B cell (primary cell): ENCODE data around the gene ADRB1. TPM values are rescaled to one million over a fixed set of nuclear protein-coding genes. Genes with fewer than 3 reads are reported as not detected.

Experiments
- ATAC-seq: fragments of 200-7000 bp; cut with Tn5 transposase; one replicate; pipeline ENCODE4 v1.10.0; 2021; ENCODE audit warnings: low read depth, mild to moderate bottlenecking, moderate number of reproducible peaks, moderate library complexity
- CTCF ChIA-PET: fragments of 350-600 bp; sonication (Branson Sonifier 250); formaldehyde crosslinking; loops from one replicate; lab custom pipeline; 2021; ENCODE audit warnings: antibody characterized with exemption, inconsistent platforms; lab: Charles Lee
- POLR2A ChIA-PET: fragments of 350-600 bp; sonication (Branson Sonifier 250); formaldehyde crosslinking; loops from one replicate; lab custom pipeline; 2021; ENCODE audit warnings: antibody characterized with exemption; lab: Charles Lee
- DNase-seq: peaks from one replicate; pipeline ENCODE4 v3.0.0; 2013
- H2AFZ ChIP-seq: 2 replicates; pipeline ENCODE4 v1.6.1; 2012; ENCODE audit warnings: mild to moderate bottlenecking, low read depth, low read length; ENCODE audit not compliant: insufficient read depth, poor library complexity, severe bottlenecking
- H3K27ac ChIP-seq, 2 donors: 1 replicate in 1 of 2; 2 replicates in 1 of 2; pipeline ENCODE4 v1.5.1; 2012 to 2013; ENCODE audit warnings: low read length in 2 of 2, mild to moderate bottlenecking in 2 of 2, moderate library complexity in 1 of 2
- H3K27me3 ChIP-seq, 4 experiments: fragments of 200-600 bp in 1 of 4; sonication (generic) in 1 of 4; replicated peaks in 1 of 4; 1 replicate in 2 of 4; 2 replicates in 2 of 4; pipeline versions ENCODE4 v1.6.1 to v1.7.0; 2013 to 2016; ENCODE audit warnings: low read length in 3 of 4, mild to moderate bottlenecking in 2 of 4, mixed read lengths in 1 of 4, moderate library complexity in 1 of 4; ENCODE audit not compliant: insufficient read depth in 4 of 4, control insufficient read depth in 3 of 4; ENCODE audit errors: control extremely low read depth in 1 of 4
- H3K36me3 ChIP-seq, 2 experiments: replicated peaks in 1 of 2; 1 replicate in 1 of 2; 2 replicates in 1 of 2; pipeline versions ENCODE4 v1.6.1 to v1.7.1; 2013; ENCODE audit warnings: low read length in 1 of 2; ENCODE audit not compliant: insufficient read depth in 2 of 2, control insufficient read depth in 1 of 2; ENCODE audit errors: control extremely low read depth in 1 of 2, extremely low read depth in 1 of 2
- H3K4me1 ChIP-seq, 2 donors: fragments of 200-600 bp in 1 of 2; sonication (generic) in 1 of 2; 1 replicate in 1 of 2; 2 replicates in 1 of 2; pipeline versions ENCODE4 v1.5.1 to v1.6.1; 2013 to 2017; ENCODE audit warnings: low read length in 2 of 2; ENCODE audit not compliant: control insufficient read depth in 2 of 2, insufficient read depth in 2 of 2
- H3K4me2 ChIP-seq: replicated peaks from 2 replicates; pipeline ENCODE3; 2012; ENCODE audit warnings: mild to moderate bottlenecking, low read depth, low read length; ENCODE audit not compliant: poor library complexity, severe bottlenecking
- H3K4me3 ChIP-seq, 5 experiments: fragments of 200-600 bp in 1 of 5; sonication (generic) in 1 of 5; 1 replicate in 3 of 5; 2 replicates in 2 of 5; pipeline versions ENCODE4 v1.5.1 to v1.7.0; 2011 to 2016; ENCODE audit warnings: low read length in 4 of 5, mild to moderate bottlenecking in 4 of 5, low read depth in 2 of 5, control low read depth in 1 of 5, moderate library complexity in 1 of 5; ENCODE audit not compliant: insufficient read depth in 1 of 5; ENCODE audit errors: control extremely low read depth in 1 of 5, extremely low read depth in 1 of 5
- H3K79me2 ChIP-seq: fragments of 200-600 bp; sonication (generic); one replicate; pipeline ENCODE4 v1.6.0; 2016; ENCODE audit warnings: low read length; ENCODE audit not compliant: control insufficient read depth, insufficient read depth
- H3K9ac ChIP-seq: fragments of 200-600 bp; sonication (generic); 2 replicates; pipeline ENCODE4 v1.6.1; 2017; ENCODE audit warnings: mild to moderate bottlenecking, low read length, moderate library complexity
- H3K9me3 ChIP-seq, 3 donors: one replicate each; pipeline versions ENCODE4 v1.6.1 to v1.7.1; 2013; ENCODE audit warnings: low read length in 2 of 3; ENCODE audit not compliant: control insufficient read depth in 2 of 3, insufficient read depth in 1 of 3; ENCODE audit errors: control extremely low read depth in 1 of 3
- H4K20me1 ChIP-seq: 2 replicates; pipeline ENCODE4 v1.6.0; 2012; ENCODE audit warnings: mild to moderate bottlenecking, low read length; ENCODE audit not compliant: insufficient read depth, control insufficient read depth, poor library complexity, severe bottlenecking
- H3K27ac Mint-ChIP-seq: one replicate; pipeline ENCODE4 v1.8.0; 2021; ENCODE audit warnings: mixed read lengths
- H3K27me3 Mint-ChIP-seq: one replicate; pipeline ENCODE4 v1.8.0; 2021; ENCODE audit warnings: mixed read lengths
- H3K4me1 Mint-ChIP-seq: one replicate; pipeline ENCODE4 v1.8.0; 2021; ENCODE audit warnings: mixed read lengths
- H3K4me3 Mint-ChIP-seq: one replicate; pipeline ENCODE4 v1.8.0; 2021; ENCODE audit warnings: mixed read lengths
- H3K9me3 Mint-ChIP-seq: one replicate; pipeline ENCODE4 v1.8.0; 2022; ENCODE audit warnings: mixed read lengths; ENCODE audit not compliant: insufficient read depth
- EZH2 ChIP-seq: IDR thresholded peaks from 2 replicates; pipeline ENCODE4 v1.6.1; 2012; ENCODE audit warnings: borderline replicate concordance, low read depth, mild to moderate bottlenecking, moderate library complexity, low read length; ENCODE audit not compliant: insufficient read depth, poor library complexity, severe bottlenecking
- WGBS: methylation state at CpG from one replicate; pipeline ENCODE4 v1.1.5; 2013; ENCODE audit warnings: missing lambda C conversion rate; ENCODE audit not compliant: insufficient coverage; 5-methylcytosine and 5-hydroxymethylcytosine counted together
- intact Hi-C: fragments of 100-400 bp; cut with micrococcal nuclease; formaldehyde crosslinking; loops from one replicate; pipeline ENCODE4 v1.10.0; 2022
- polyA plus RNA-seq: library from polyadenylated mRNA; depleted of rRNA; stranded (reverse); fragments of >200 nt; gene quantifications from 2 replicates; pipeline ENCODE4 v1.2.3, GENCODE V29; 2012
- total RNA-seq, 2 donors: library from RNA; stranded (reverse); fragments of 120-200 nt in 1 of 2; gene quantifications; 1 replicate in 1 of 2; 2 replicates in 1 of 2; pipeline versions ENCODE4 v1.2.3 to v1.2.4, GENCODE V29; 2013 to 2022
- TF ChIP-seq, protein P1 (sequence below): fragments of 200-600 bp; IDR thresholded peaks from one replicate; pipeline ENCODE4 v1.8.0; 2022; ENCODE audit warnings: antibody characterized with exemption, mild to moderate bottlenecking

Gene ADRB1
- total and polyA plus RNA-seq, 2 donors (not counting 1 experiment from before 2014, with no cell fraction given) = 0.10 TPM; not detected in 1

DNA sequence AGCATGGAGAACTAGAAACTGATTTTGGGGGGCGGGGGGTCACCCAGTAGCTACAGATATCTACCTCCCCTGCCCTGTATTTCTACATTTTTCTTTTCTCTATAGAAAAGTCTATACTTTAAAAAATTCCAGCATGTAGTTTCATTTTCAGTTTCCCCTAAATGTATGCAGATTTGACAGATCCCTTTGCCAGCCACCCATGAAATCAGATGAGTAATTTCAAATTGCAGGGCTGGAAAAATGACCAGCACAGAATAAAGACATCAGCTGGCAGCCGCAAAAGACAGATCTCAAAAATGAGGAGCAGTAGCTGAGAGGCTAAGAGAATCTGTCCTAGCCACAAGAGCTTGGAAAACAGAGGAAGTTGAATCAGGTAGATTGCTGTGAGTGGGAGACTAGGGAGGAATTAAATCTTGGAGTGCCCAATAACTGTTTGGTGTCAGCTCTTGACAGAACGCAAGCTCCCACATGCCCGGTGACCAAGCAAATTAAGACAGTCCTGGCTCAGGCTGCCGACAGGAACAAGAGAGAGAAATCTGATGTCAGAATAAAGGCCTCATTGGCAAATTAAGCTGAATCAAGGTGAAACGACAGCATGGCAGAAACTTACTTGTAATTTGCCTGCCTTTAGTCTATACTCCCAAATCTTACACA is 24.5 kb downstream of the ADRB1 start:
- H3K27ac ChIP-seq = no peak overlapping the region
- H3K4me1 ChIP-seq = peaks cover 12 to 15% of the 10 kb centered on the region in 2 donors
- no peak overlapping the region for H3K4me3 ChIP-seq
- no peak overlapping the region for H3K4me3 Mint-ChIP-seq
- TF ChIP-seq EZH2 = no peak
- TF ChIP-seq, protein P1, sequence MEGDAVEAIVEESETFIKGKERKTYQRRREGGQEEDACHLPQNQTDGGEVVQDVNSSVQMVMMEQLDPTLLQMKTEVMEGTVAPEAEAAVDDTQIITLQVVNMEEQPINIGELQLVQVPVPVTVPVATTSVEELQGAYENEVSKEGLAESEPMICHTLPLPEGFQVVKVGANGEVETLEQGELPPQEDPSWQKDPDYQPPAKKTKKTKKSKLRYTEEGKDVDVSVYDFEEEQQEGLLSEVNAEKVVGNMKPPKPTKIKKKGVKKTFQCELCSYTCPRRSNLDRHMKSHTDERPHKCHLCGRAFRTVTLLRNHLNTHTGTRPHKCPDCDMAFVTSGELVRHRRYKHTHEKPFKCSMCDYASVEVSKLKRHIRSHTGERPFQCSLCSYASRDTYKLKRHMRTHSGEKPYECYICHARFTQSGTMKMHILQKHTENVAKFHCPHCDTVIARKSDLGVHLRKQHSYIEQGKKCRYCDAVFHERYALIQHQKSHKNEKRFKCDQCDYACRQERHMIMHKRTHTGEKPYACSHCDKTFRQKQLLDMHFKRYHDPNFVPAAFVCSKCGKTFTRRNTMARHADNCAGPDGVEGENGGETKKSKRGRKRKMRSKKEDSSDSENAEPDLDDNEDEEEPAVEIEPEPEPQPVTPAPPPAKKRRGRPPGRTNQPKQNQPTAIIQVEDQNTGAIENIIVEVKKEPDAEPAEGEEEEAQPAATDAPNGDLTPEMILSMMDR = no peak
- H3K9me3 ChIP-seq = no peaks in the 10 kb centered on the region
- H3K27ac Mint-ChIP-seq = no peak overlapping the region
- H3K4me1 Mint-ChIP-seq = peaks cover 22% of the 10 kb centered on the region
- ChIA-PET POLR2A (no interaction called here), CTCF (interaction anchor here (1.0 kb wide), 1 partner anchor 11 kb away, joined by 3 read pairs; no protein-coding TSS in a partner anchor)
- peak overlapping the region; percentile 10 for H3K4me2 ChIP-seq
- H4K20me1 ChIP-seq = no peaks in the 10 kb centered on the region
- 100% methylated on average over 1 of the region's 6 CpGs for WGBS
- no peak overlapping the region for H2AFZ ChIP-seq
- no peak for ATAC-seq
- no peaks in the 10 kb centered on the region for H3K79me2 ChIP-seq
- intact Hi-C loops = no loop called here
- peaks cover 13% of the 10 kb centered on the region for H3K27me3 Mint-ChIP-seq
- no peaks in the 10 kb centered on the region for H3K36me3 ChIP-seq
- no peaks in the 10 kb centered on the region for H3K27me3 ChIP-seq
- no peaks in the 10 kb centered on the region for H3K9me3 Mint-ChIP-seq
- H3K9ac ChIP-seq = no peak overlapping the region
- no peak for DNase-seq

DNA sequence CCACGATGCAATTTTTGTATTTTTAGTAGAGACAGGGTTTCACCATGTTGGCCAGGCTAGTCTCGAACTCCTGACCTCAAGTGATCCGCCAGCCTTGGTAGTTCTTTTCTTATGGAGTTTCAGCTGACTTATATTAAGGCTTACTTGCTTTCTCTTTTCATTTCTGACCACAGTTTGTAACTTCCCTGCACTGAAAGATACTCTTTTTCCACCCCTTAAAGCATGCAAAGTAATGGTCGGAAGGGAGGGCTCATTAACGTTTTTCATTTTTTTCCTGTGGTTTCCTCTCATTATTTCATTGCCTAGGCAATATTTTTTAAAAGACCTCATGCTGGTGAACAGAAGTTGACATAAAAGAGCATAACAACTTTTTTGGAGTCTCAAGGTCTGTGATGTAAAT is 27.0 kb downstream of the ADRB1 start:
- Histone ChIP-seq H3K79me2 (no peaks in the 10 kb centered on the region), H4K20me1 (no peaks in the 10 kb centered on the region), H3K36me3 (no peaks in the 10 kb centered on the region), H2AFZ (no peak overlapping the region), H3K4me2 (no peak overlapping the region), H3K9me3 (no peaks in the 10 kb centered on the region), H3K27ac (no peak overlapping the region), H3K4me1 (peaks cover 25 to 26% of the 10 kb centered on the region in 2 donors), H3K9ac (no peak overlapping the region), H3K27me3 (no peaks in the 10 kb centered on the region), H3K4me3 (no peak overlapping the region)
- intact Hi-C loops = no loop called here
- no CpG with 5 or more reads among the region's 5 CpGs for WGBS
- peaks cover 33% of the 10 kb centered on the region for H3K4me1 Mint-ChIP-seq
- no peak overlapping the region for H3K27ac Mint-ChIP-seq
- CTCF ChIA-PET = no interaction called here
- no peak overlapping the region for H3K4me3 Mint-ChIP-seq
- TF ChIP-seq, protein P1 = no peak
- no peak for TF ChIP-seq EZH2
- H3K27me3 Mint-ChIP-seq = peaks cover under 1% of the 10 kb centered on the region
- POLR2A ChIA-PET = no interaction called here
- no peak for DNase-seq
- no peaks in the 10 kb centered on the region for H3K9me3 Mint-ChIP-seq
- no peak for ATAC-seq
